H1 (cell line): ENCODE results near the gene MAML3. TPM values are rescaled to one million over a fixed set of nuclear protein-coding genes. Genes with fewer than 3 reads are reported as not detected.
A peak's percentile ranks its signal among the peaks of the same experiment; 100 is the strongest.

Source experiments
- CTCF ChIA-PET: fragments of 300-600 bp; sonication (Branson Sonifier 250); formaldehyde crosslinking; loops from one replicate; lab custom pipeline; 2021; ENCODE audit not compliant: partially characterized antibody; lab: Charles Lee
- POLR2A ChIA-PET: fragments of 300-600 bp; sonication (Branson Sonifier 250); formaldehyde crosslinking; loops from one replicate; lab custom pipeline; 2021; ENCODE audit warnings: inconsistent platforms; ENCODE audit not compliant: partially characterized antibody; lab: Charles Lee
- DNase-seq, 2 experiments: peaks; one replicate each; pipeline versions ENCODE4 v3.0.0 to v3.0.0-alpha.2; 2010 to 2022; ENCODE audit warnings: low spot score in 2 of 2, low read depth in 1 of 2, mixed read lengths in 1 of 2
- FAIRE-seq: peaks from 2 replicates; lab custom pipeline; 2011; peaks lifted over from hg19 to GRCh38; lab: Jason Lieb, UNC
- H2AFZ ChIP-seq: 2 replicates; pipeline ENCODE4 v1.8.1; 2012; ENCODE audit warnings: low read length, inconsistent platforms
- H2AK5ac ChIP-seq: 2 replicates; pipeline ENCODE4 v1.6.1; 2013; ENCODE audit warnings: low read depth, low read length
- H2BK120ac ChIP-seq: replicated peaks from 2 replicates; pipeline ENCODE3; 2013; ENCODE audit warnings: low read depth, low read length, inconsistent platforms
- H2BK12ac ChIP-seq: 2 replicates; pipeline ENCODE4 v1.6.1; 2013; ENCODE audit warnings: low read depth, low read length
- H2BK15ac ChIP-seq: 2 replicates; pipeline ENCODE4 v1.6.1; 2013; ENCODE audit warnings: low read length
- H2BK20ac ChIP-seq: 2 replicates; pipeline ENCODE4 v1.6.1; 2013; ENCODE audit warnings: low read length
- H2BK5ac ChIP-seq: 2 replicates; pipeline ENCODE4 v1.6.1; 2013; ENCODE audit warnings: low read depth, low read length
- H3K14ac ChIP-seq: 2 replicates; pipeline ENCODE4 v1.6.1; 2013; ENCODE audit warnings: inconsistent platforms; ENCODE audit not compliant: insufficient read length
- H3K18ac ChIP-seq: 2 replicates; pipeline ENCODE4 v1.6.1; 2013; ENCODE audit warnings: low read length; ENCODE audit errors: extremely low read depth
- H3K23ac ChIP-seq: 2 replicates; pipeline ENCODE4 v1.6.1; 2013; ENCODE audit warnings: inconsistent platforms; ENCODE audit not compliant: insufficient read length
- H3K23me2 ChIP-seq: 2 replicates; pipeline ENCODE4 v1.6.1; 2013; ENCODE audit warnings: low read depth, low read length
- H3K27ac ChIP-seq: 2 replicates; pipeline ENCODE4 v1.6.1; 2011; ENCODE audit warnings: low read depth, low read length, inconsistent platforms
- H3K27me3 ChIP-seq, 4 experiments: replicated peaks in 1 of 4; 1 replicate in 1 of 4; 2 replicates in 3 of 4; pipeline versions ENCODE4 v1.6.1 to v1.8.1; 2011 to 2013; ENCODE audit warnings: low read length in 3 of 4, mild to moderate bottlenecking in 3 of 4, inconsistent platforms in 2 of 4, mixed read lengths in 2 of 4, moderate library complexity in 1 of 4; ENCODE audit not compliant: control insufficient read depth in 3 of 4, insufficient read depth in 3 of 4; ENCODE audit errors: extremely low read depth in 1 of 4
- H3K36me3 ChIP-seq, 4 experiments: 2 replicates each; pipeline versions ENCODE4 v1.6.1 to v1.8.1; 2011 to 2013; ENCODE audit warnings: mild to moderate bottlenecking in 4 of 4, low read length in 3 of 4, moderate library complexity in 2 of 4, control low read depth in 1 of 4, inconsistent platforms in 1 of 4; ENCODE audit not compliant: insufficient read depth in 4 of 4, control insufficient read depth in 2 of 4
- H3K4ac ChIP-seq: replicated peaks from 2 replicates; pipeline ENCODE3; 2013; ENCODE audit warnings: low read length, low read depth, mixed read lengths, inconsistent platforms; ENCODE audit not compliant: insufficient read length
- H3K4me1 ChIP-seq, 4 experiments: replicated peaks in 1 of 4; 1 replicate in 1 of 4; 2 replicates in 3 of 4; pipeline versions ENCODE4 v1.6.1 to v1.8.1; 2011 to 2013; ENCODE audit warnings: low read length in 3 of 4, inconsistent platforms in 2 of 4, mixed read lengths in 1 of 4; ENCODE audit not compliant: insufficient read depth in 4 of 4, control insufficient read depth in 3 of 4
- H3K4me2 ChIP-seq, 2 experiments: 2 replicates each; pipeline versions ENCODE4 v1.6.1 to v1.8.1; 2011 to 2013; ENCODE audit warnings: low read depth in 2 of 2, low read length in 2 of 2, control low read depth in 1 of 2, inconsistent platforms in 1 of 2, mild to moderate bottlenecking in 1 of 2; ENCODE audit not compliant: insufficient read depth in 1 of 2
- H3K4me3 ChIP-seq, 4 experiments: fragments of 200-600, 300-600 bp in 1 of 4; sonication (generic), shearing (Covaris generic), sonication (Bioruptor Twin) in 1 of 4; 2 replicates each; pipeline versions ENCODE4 v1.5.1 to v1.8.1; 2011 to 2016; ENCODE audit warnings: low read length in 4 of 4, low read depth in 3 of 4, control low read depth in 2 of 4, inconsistent platforms in 2 of 4, mild to moderate bottlenecking in 2 of 4, mixed read lengths in 1 of 4, moderate library complexity in 1 of 4; ENCODE audit not compliant: insufficient read depth in 2 of 4; ENCODE audit errors: extremely low read depth in 1 of 4
- H3K56ac ChIP-seq: replicated peaks from 2 replicates; pipeline ENCODE3; 2013; ENCODE audit warnings: low read depth, mild to moderate bottlenecking, mixed read lengths, low read length, inconsistent platforms; ENCODE audit not compliant: insufficient read length
- H3K79me1 ChIP-seq: 2 replicates; pipeline ENCODE4 v1.6.1; 2013; ENCODE audit warnings: low read depth, low read length, control low read depth
- H3K79me2 ChIP-seq, 2 experiments: 2 replicates each; pipeline versions ENCODE4 v1.6.1 to v1.8.1; 2012 to 2013; ENCODE audit warnings: low read length in 2 of 2, mild to moderate bottlenecking in 2 of 2, inconsistent platforms in 1 of 2; ENCODE audit not compliant: insufficient read depth in 2 of 2, control insufficient read depth in 1 of 2
- H3K9ac ChIP-seq, 4 experiments: replicated peaks in 1 of 4; 1 replicate in 1 of 4; 2 replicates in 3 of 4; pipeline versions ENCODE4 v1.6.1 to v1.8.1; 2011 to 2013; ENCODE audit warnings: low read depth in 3 of 4, low read length in 3 of 4, control low read depth in 2 of 4, mild to moderate bottlenecking in 2 of 4, moderate library complexity in 2 of 4, inconsistent platforms in 1 of 4; ENCODE audit errors: extremely low read depth in 1 of 4
- H3K9me3 ChIP-seq, 2 experiments: 2 replicates each; pipeline versions ENCODE4 v1.6.1 to v1.8.1; 2012 to 2013; ENCODE audit warnings: mild to moderate bottlenecking in 2 of 2, moderate library complexity in 2 of 2, control low read depth in 1 of 2, inconsistent platforms in 1 of 2, low read depth in 1 of 2, low read length in 1 of 2, mixed read lengths in 1 of 2; ENCODE audit not compliant: insufficient read depth in 2 of 2
- H4K20me1 ChIP-seq, 2 experiments: replicated peaks in 1 of 2; 2 replicates each; pipeline versions ENCODE3 to v1.8.1; 2011 to 2013; ENCODE audit warnings: inconsistent platforms in 2 of 2, low read length in 2 of 2, mild to moderate bottlenecking in 1 of 2; ENCODE audit not compliant: insufficient read depth in 2 of 2, control insufficient read depth in 1 of 2
- H4K5ac ChIP-seq: 2 replicates; pipeline ENCODE4 v1.6.1; 2013; ENCODE audit warnings: low read length, low read depth, mixed read lengths, inconsistent platforms; ENCODE audit not compliant: insufficient read length
- H4K8ac ChIP-seq: 2 replicates; pipeline ENCODE4 v1.8.0; 2013; ENCODE audit warnings: mild to moderate bottlenecking, moderate library complexity, low read length, inconsistent platforms; ENCODE audit not compliant: insufficient read depth; ENCODE audit errors: extremely low read depth
- H4K91ac ChIP-seq: replicated peaks from 2 replicates; pipeline ENCODE3; 2013; ENCODE audit warnings: low read length, mixed read lengths, inconsistent platforms; ENCODE audit not compliant: insufficient read length
- BACH1 ChIP-seq: IDR thresholded peaks from 2 replicates; pipeline ENCODE4 v1.6.1; 2012; ENCODE audit warnings: low read length, improper control_type of control experiment
- EZH2 ChIP-seq: fragments of 200-600 bp; sonication (generic); IDR thresholded peaks from 2 replicates; pipeline ENCODE4 v1.7.1; 2012; ENCODE audit warnings: low read depth, mild to moderate bottlenecking, moderate library complexity, low read length, inconsistent platforms; ENCODE audit not compliant: severe bottlenecking
- FOSL1 ChIP-seq: IDR thresholded peaks from 2 replicates; pipeline ENCODE4 v1.6.1; 2011; ENCODE audit warnings: mild to moderate bottlenecking, low read depth, low read length, moderate library complexity; ENCODE audit not compliant: insufficient read depth
- RNF2 ChIP-seq: fragments of 200-900, 300-1000 bp; sonication (generic); IDR thresholded peaks from 2 replicates; pipeline ENCODE4 v1.7.1; 2016; ENCODE audit warnings: borderline replicate concordance, low read depth, mild to moderate bottlenecking, antibody characterized with exemption, low read length; ENCODE audit not compliant: poor library complexity, severe bottlenecking; ENCODE audit errors: missing control alignments
- TCF12 ChIP-seq: IDR thresholded peaks from 2 replicates; pipeline ENCODE4 v1.6.1; 2011; ENCODE audit warnings: low read depth, mild to moderate bottlenecking, low read length
- WGBS, 2 experiments: shearing (Covaris generic) in 1 of 2; methylation state at CpG; one replicate each; pipeline versions ENCODE4 v1.1.6 to v1.1.7; 2013 to 2015; ENCODE audit warnings: low lambda C conversion rate in 2 of 2, mixed read lengths in 2 of 2, inconsistent platforms in 1 of 2, low coverage in 1 of 2, missing lambda C conversion rate in 1 of 2; ENCODE audit not compliant: insufficient replicate concordance in 2 of 2, insufficient coverage in 1 of 2, insufficient read length in 1 of 2; ENCODE audit errors: extremely low coverage in 1 of 2, missing lambda C conversion rate in 1 of 2; 5-methylcytosine and 5-hydroxymethylcytosine counted together
- polyA plus RNA-seq, 7 experiments: library from polyadenylated mRNA; depleted of rRNA in 3 of 7; stranded (reverse) in 5 of 7; unstranded in 2 of 7; fragments of >200 nt in 5 of 7; fragments of 200-250 nt in 2 of 7; gene quantifications; 1 replicate in 5 of 7; 2 replicates in 1 of 7; 4 replicates in 1 of 7; pipeline versions ENCODE4 v1.2.1 to v1.2.3, GENCODE V29; 2011 to 2013; ENCODE audit warnings: missing spikeins in 2 of 7, mixed read lengths in 2 of 7
- total RNA-seq: library from RNA; stranded (reverse); fragmentation: NEBNext Ultra II Directional; extraction: Animal tissue kit (Norgen Biotek cat#: 25700); gene quantifications from 2 replicates; pipeline ENCODE4 v1.2.1, GENCODE V29; 2021
- TF ChIP-seq, protein P1 (sequence below): IDR thresholded peaks from 2 replicates; pipeline ENCODE4 v1.6.1; 2012; ENCODE audit warnings: inconsistent platforms

Gene MAML3
- total and polyA plus RNA-seq, 2 of the 8 experiments (the other 6 are each of a cell fraction or from before 2014, with no cell fraction given): 2.1 to 5.7 TPM

- peaks cover 10% of the 10 kb centered on the region for H3K23me2 ChIP-seq
- H3K18ac ChIP-seq: no peak overlapping the region; the same call in 1 of the 2 replicates
- H4K5ac ChIP-seq: no peak overlapping the region
- no peak overlapping the region for H3K27ac ChIP-seq
- H2AK5ac ChIP-seq: no peak overlapping the region
- no peak overlapping the region for H3K23ac ChIP-seq
- TF ChIP-seq TCF12: no peak
- TF ChIP-seq, protein P1, sequence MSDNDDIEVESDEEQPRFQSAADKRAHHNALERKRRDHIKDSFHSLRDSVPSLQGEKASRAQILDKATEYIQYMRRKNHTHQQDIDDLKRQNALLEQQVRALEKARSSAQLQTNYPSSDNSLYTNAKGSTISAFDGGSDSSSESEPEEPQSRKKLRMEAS: no peak
- no peak for TF ChIP-seq FOSL1
- no peak for TF ChIP-seq BACH1
- no peak for TF ChIP-seq RNF2
- TF ChIP-seq EZH2: peak; percentile 5
- CTCF ChIA-PET: interaction anchor here (0.6 to 2.0 kb wide), 14 partner anchors 22 to 735 kb away, joined by 3 to 8 read pairs (median 3); no protein-coding TSS in a partner anchor
- peak overlapping the region; percentile 95 to 96 for H3K4me2 ChIP-seq
- H2BK120ac ChIP-seq: no peak overlapping the region
- 33% methylated on average over 5 of the region's 5 CpGs; no CpG with 5 or more reads in 1 of the 2 experiments for WGBS, 2 experiments
- no peaks in the 10 kb centered on the region for H3K79me1 ChIP-seq
- H4K20me1 ChIP-seq: no peaks in the 10 kb centered on the region
- no peak overlapping the region for H2AFZ ChIP-seq
- FAIRE-seq: no peak
- H3K4ac ChIP-seq: no peak overlapping the region
- H2BK20ac ChIP-seq: no peak overlapping the region
- peaks cover 7 to 22% (median 19%) of the 10 kb centered on the region in 4 experiments for H3K27me3 ChIP-seq
- H3K14ac ChIP-seq: no peak overlapping the region
- H2BK5ac ChIP-seq: no peak overlapping the region
- H3K4me1 ChIP-seq: peaks cover 4 to 12% (median 7%) of the 10 kb centered on the region in 4 experiments; a peak in 5 of 7 replicates
- no peak overlapping the region for H3K9ac ChIP-seq
- H3K36me3 ChIP-seq: no peaks in the 10 kb centered on the region
- H3K56ac ChIP-seq: no peak overlapping the region
- POLR2A ChIA-PET: interaction anchor here (0.6 to 1.0 kb wide), 3 partner anchors 8 to 237 kb away, joined by 3 to 4 read pairs (median 4); no protein-coding TSS in a partner anchor
- H3K9me3 ChIP-seq: no peaks in the 10 kb centered on the region
- no peaks in the 10 kb centered on the region for H3K79me2 ChIP-seq
- peak overlapping the region in 3 of 4 experiments; percentile 14 to 72 (median 68); a peak in 4 of 8 replicates for H3K4me3 ChIP-seq
- no peak overlapping the region for H2BK15ac ChIP-seq
- no peak overlapping the region for H4K8ac ChIP-seq
- no peak overlapping the region for H4K91ac ChIP-seq
- no peak overlapping the region for H2BK12ac ChIP-seq
- DNase-seq: no peak
These were observed 417.7 kb downstream of the MAML3 start for GRCh38 chr4:139736274-139736660.
